ENCODE measurements around the gene TMEM252.

TMEM252 gene

DNA sequence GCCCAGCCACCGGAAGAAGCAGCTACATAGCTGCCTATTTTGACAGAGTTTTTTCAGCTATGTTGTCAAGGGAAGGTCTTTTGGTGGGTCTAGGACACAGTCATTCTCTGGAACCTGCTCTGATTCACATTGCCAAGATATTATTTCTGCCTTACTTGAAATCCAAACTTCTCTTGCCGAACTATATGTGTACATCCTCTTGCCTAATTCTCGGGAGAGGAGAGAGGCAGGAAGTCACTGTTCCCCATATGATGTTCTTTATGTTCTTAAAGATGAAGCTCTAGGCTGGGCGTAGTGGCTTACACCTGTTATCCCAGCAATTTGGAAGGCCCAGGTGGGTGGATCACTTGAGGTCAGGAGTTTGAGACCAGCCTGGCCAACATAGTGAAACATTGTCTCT lies 8.6 kb downstream of the TMEM252 start (continued):
- TF ChIP-seq TSHZ2 (CRISPR knock-in tag; IDR thresholded peaks at IDR 0.05) (no peak), ARNTL (CRISPR knock-in tag; IDR thresholded peaks at IDR 0.05; ENCODE audit: borderline replicate concordance, low read depth) (no peak), CSRNP3 (CRISPR knock-in tag; IDR thresholded peaks at IDR 0.05) (no peak), ZNF565 (CRISPR knock-in tag; conservative IDR thresholded peaks at IDR 0.05; ENCODE audit: low read depth) (no peak), ISL1 (CRISPR knock-in tag; IDR thresholded peaks at IDR 0.05) (no peak), ZNF70 (CRISPR knock-in tag; IDR thresholded peaks at IDR 0.05) (no peak), ESRRG (CRISPR knock-in tag; IDR thresholded peaks at IDR 0.05) (no peak), OSR1 (CRISPR knock-in tag; IDR thresholded peaks at IDR 0.05) (no peak), GLIS3 (CRISPR knock-in tag; IDR thresholded peaks at IDR 0.05) (no peak), RARB (CRISPR knock-in tag; IDR thresholded peaks at IDR 0.05) (no peak), ZFP30 (CRISPR knock-in tag; IDR thresholded peaks at IDR 0.05) (no peak)

GRCh38 chr9:68530618-68531017 lies 10.1 kb downstream of the TMEM252 start:
- TF ChIP-seq ZNF565 (CRISPR knock-in tag; conservative IDR thresholded peaks at IDR 0.05; ENCODE audit: low read depth) (no peak), RARB (CRISPR knock-in tag; IDR thresholded peaks at IDR 0.05) (no peak), POU6F1 (CRISPR knock-in tag; IDR thresholded peaks at IDR 0.05; ENCODE audit: borderline replicate concordance, low read depth) (no peak), SNAI2 (CRISPR knock-in tag; IDR thresholded peaks at IDR 0.05) (no peak), ZNF8 (CRISPR knock-in tag; IDR thresholded peaks at IDR 0.05) (no peak), CSDC2 (CRISPR knock-in tag; IDR thresholded peaks at IDR 0.05) (no peak), TCF4 (CRISPR knock-in tag; IDR thresholded peaks at IDR 0.05; ENCODE audit: borderline replicate concordance) (no peak), TSHZ2 (CRISPR knock-in tag; IDR thresholded peaks at IDR 0.05) (no peak), ZC3H10 (CRISPR knock-in tag; IDR thresholded peaks at IDR 0.05) (no peak), CREB5 (CRISPR knock-in tag; IDR thresholded peaks at IDR 0.05; ENCODE audit: low read depth) (no peak), CSRNP3 (CRISPR knock-in tag; IDR thresholded peaks at IDR 0.05) (no peak), TOX (CRISPR knock-in tag; IDR thresholded peaks at IDR 0.05; ENCODE audit: borderline replicate concordance) (no peak), BACH2 (CRISPR knock-in tag; IDR thresholded peaks at IDR 0.05; ENCODE audit: borderline replicate concordance) (no peak), OSR1 (CRISPR knock-in tag; IDR thresholded peaks at IDR 0.05) (no peak), ISL1 (CRISPR knock-in tag; IDR thresholded peaks at IDR 0.05) (no peak), PPARA (CRISPR knock-in tag; IDR thresholded peaks at IDR 0.05; ENCODE audit: borderline replicate concordance) (no peak)
- TF ChIP-seq, protein P1, sequence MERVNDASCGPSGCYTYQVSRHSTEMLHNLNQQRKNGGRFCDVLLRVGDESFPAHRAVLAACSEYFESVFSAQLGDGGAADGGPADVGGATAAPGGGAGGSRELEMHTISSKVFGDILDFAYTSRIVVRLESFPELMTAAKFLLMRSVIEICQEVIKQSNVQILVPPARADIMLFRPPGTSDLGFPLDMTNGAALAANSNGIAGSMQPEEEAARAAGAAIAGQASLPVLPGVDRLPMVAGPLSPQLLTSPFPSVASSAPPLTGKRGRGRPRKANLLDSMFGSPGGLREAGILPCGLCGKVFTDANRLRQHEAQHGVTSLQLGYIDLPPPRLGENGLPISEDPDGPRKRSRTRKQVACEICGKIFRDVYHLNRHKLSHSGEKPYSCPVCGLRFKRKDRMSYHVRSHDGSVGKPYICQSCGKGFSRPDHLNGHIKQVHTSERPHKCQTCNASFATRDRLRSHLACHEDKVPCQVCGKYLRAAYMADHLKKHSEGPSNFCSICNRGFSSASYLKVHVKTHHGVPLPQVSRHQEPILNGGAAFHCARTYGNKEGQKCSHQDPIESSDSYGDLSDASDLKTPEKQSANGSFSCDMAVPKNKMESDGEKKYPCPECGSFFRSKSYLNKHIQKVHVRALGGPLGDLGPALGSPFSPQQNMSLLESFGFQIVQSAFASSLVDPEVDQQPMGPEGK (CRISPR knock-in tag; IDR thresholded peaks at IDR 0.05; ENCODE audit: borderline replicate concordance), result no peak
- ATAC-seq, result no peak
